HepG2 (cell line): ENCODE results near the gene HYAL2. TPM values are rescaled to one million over a fixed set of nuclear protein-coding genes. Genes with fewer than 3 reads are reported as not detected.
A peak's percentile ranks its signal among the peaks of the same experiment; 100 is the strongest.

Experiments
- CHD2 ChIP-seq: IDR thresholded peaks from 2 replicates; pipeline ENCODE4 v1.6.1; 2011; ENCODE audit warnings: low read depth, low read length, improper control_type of control experiment
- HNF4G ChIP-seq, 2 experiments: sonication (generic) in 1 of 2; formaldehyde crosslinking in 1 of 2; IDR thresholded peaks; 2 replicates each; pipeline versions ENCODE4 v1.4.0 to v1.6.1; 2011 to 2020; ENCODE audit warnings: borderline replicate concordance in 2 of 2, low read depth in 2 of 2, mild to moderate bottlenecking in 2 of 2, low read length in 1 of 2, missing genetic modification reagents in 1 of 2, moderate library complexity in 1 of 2
- KDM1A ChIP-seq: IDR thresholded peaks from 2 replicates; pipeline ENCODE4 v1.6.1; 2016; ENCODE audit warnings: missing compliant biosample characterization
- KLF12 ChIP-seq: sonication (generic); formaldehyde crosslinking; IDR thresholded peaks from 2 replicates; pipeline ENCODE4 v1.4.0; 2020; ENCODE audit warnings: missing genetic modification reagents, borderline replicate concordance
- MXI1 ChIP-seq: IDR thresholded peaks from 3 replicates; pipeline ENCODE4 v1.6.1; 2012; ENCODE audit warnings: low read depth, low read length, inconsistent platforms, borderline replicate concordance
- NFATC3 ChIP-seq: sonication (generic); formaldehyde crosslinking; IDR thresholded peaks from 2 replicates; pipeline ENCODE4 v1.5.1; 2020; ENCODE audit warnings: mild to moderate bottlenecking, missing genetic modification reagents
- RBFOX2 ChIP-seq: fragments of 200-400 bp; formaldehyde crosslinking; IDR thresholded peaks from 2 replicates; pipeline ENCODE4 v1.6.1; 2017; ENCODE audit warnings: low read depth, mild to moderate bottlenecking, low read length
- RFXAP ChIP-seq: sonication (generic); formaldehyde crosslinking; IDR thresholded peaks from 2 replicates; pipeline ENCODE4 v1.4.0; 2020; ENCODE audit warnings: missing genetic modification reagents, borderline replicate concordance
- TBX2 ChIP-seq: sonication (generic); formaldehyde crosslinking; IDR thresholded peaks from 2 replicates; pipeline ENCODE4 v1.5.0; 2020; ENCODE audit warnings: missing genetic modification reagents, mild to moderate bottlenecking, borderline replicate concordance
- ZFP90 ChIP-seq: sonication (generic); formaldehyde crosslinking; IDR thresholded peaks from 2 replicates; pipeline ENCODE4 v1.8.0; 2022; ENCODE audit warnings: missing genetic modification reagents, mild to moderate bottlenecking, inconsistent platforms, borderline replicate concordance
- ZMYM4 ChIP-seq: sonication (generic); formaldehyde crosslinking; IDR thresholded peaks from 2 replicates; pipeline ENCODE4 v1.8.1; 2023; ENCODE audit warnings: mild to moderate bottlenecking, missing genetic modification reagents
- ZNF124 ChIP-seq: sonication (generic); formaldehyde crosslinking; IDR thresholded peaks from 2 replicates; pipeline ENCODE4 v1.4.0; 2020; ENCODE audit warnings: missing genetic modification reagents
- ZNF7 ChIP-seq: IDR thresholded peaks from 2 replicates; pipeline ENCODE4 v1.6.1; 2016; ENCODE audit warnings: missing biosample characterization, missing genetic modification reagents
- ZNF788 ChIP-seq: sonication (generic); formaldehyde crosslinking; IDR thresholded peaks from 2 replicates; pipeline ENCODE4 v1.5.0; 2020; ENCODE audit warnings: mild to moderate bottlenecking, missing genetic modification reagents, borderline replicate concordance
- ZNF883 ChIP-seq: sonication (generic); formaldehyde crosslinking; IDR thresholded peaks from 2 replicates; pipeline ENCODE4 v1.5.1; 2020; ENCODE audit warnings: mild to moderate bottlenecking, missing genetic modification reagents; ENCODE audit errors: not compliant biosample characterization
- polyA plus RNA-seq, 8 experiments: library from polyadenylated mRNA; depleted of rRNA in 3 of 8; stranded (reverse) in 7 of 8; unstranded in 1 of 8; fragments of >200 nt; fragmentation: Illumina TruSeq in 4 of 8; extraction: Trizol in 4 of 8; gene quantifications; 2 replicates each; pipeline versions ENCODE4 v1.2.1 to v1.2.3, GENCODE V29; 2011 to 2016; ENCODE audit warnings: low read depth in 4 of 8, missing spikeins in 1 of 8, mixed read lengths in 1 of 8; ENCODE audit not compliant: insufficient read depth in 1 of 8
- total RNA-seq, 5 experiments: library from RNA; depleted of rRNA; stranded (reverse); fragments of >200 nt; fragmentation: Illumina TruSeq; extraction: Trizol; gene quantifications; 2 replicates each; pipeline ENCODE4 v1.2.3, GENCODE V29; 2016; ENCODE audit warnings: low read depth in 1 of 5
- TF ChIP-seq, protein P1 (sequence below): sonication (generic); formaldehyde crosslinking; IDR thresholded peaks from 2 replicates; pipeline ENCODE4; 2020; ENCODE audit warnings: missing genetic modification reagents, mild to moderate bottlenecking, borderline replicate concordance
- TF ChIP-seq, protein P2 (sequence below): sonication (generic); formaldehyde crosslinking; IDR thresholded peaks from 2 replicates; pipeline ENCODE4 v1.4.0; 2020; ENCODE audit warnings: mild to moderate bottlenecking, missing genetic modification reagents
- TF ChIP-seq, protein P3 (sequence below): sonication (generic); formaldehyde crosslinking; IDR thresholded peaks from 2 replicates; pipeline ENCODE4 v1.9.0; 2021; ENCODE audit warnings: missing genetic modification reagents, borderline replicate concordance
- TF ChIP-seq, protein P4 (sequence below): sonication (generic); formaldehyde crosslinking; IDR thresholded peaks from 2 replicates; pipeline ENCODE4 v1.4.0; 2020; ENCODE audit warnings: missing genetic modification reagents; ENCODE audit errors: not compliant biosample characterization
- TF ChIP-seq, protein P5 (sequence below): sonication (generic); formaldehyde crosslinking; IDR thresholded peaks from 2 replicates; pipeline ENCODE4 v1.5.1; 2020; ENCODE audit warnings: missing genetic modification reagents, mild to moderate bottlenecking, borderline replicate concordance

HYAL2 gene
- total and polyA plus RNA-seq, 2 of the 13 experiments (the other 11 are each of a cell fraction or from before 2014, with no cell fraction given): 76.2 to 102 TPM

GRCh38 chr3:50321336-50322114, 1.0 kb downstream of the HYAL2 start (continued):
- TF ChIP-seq, protein P1, sequence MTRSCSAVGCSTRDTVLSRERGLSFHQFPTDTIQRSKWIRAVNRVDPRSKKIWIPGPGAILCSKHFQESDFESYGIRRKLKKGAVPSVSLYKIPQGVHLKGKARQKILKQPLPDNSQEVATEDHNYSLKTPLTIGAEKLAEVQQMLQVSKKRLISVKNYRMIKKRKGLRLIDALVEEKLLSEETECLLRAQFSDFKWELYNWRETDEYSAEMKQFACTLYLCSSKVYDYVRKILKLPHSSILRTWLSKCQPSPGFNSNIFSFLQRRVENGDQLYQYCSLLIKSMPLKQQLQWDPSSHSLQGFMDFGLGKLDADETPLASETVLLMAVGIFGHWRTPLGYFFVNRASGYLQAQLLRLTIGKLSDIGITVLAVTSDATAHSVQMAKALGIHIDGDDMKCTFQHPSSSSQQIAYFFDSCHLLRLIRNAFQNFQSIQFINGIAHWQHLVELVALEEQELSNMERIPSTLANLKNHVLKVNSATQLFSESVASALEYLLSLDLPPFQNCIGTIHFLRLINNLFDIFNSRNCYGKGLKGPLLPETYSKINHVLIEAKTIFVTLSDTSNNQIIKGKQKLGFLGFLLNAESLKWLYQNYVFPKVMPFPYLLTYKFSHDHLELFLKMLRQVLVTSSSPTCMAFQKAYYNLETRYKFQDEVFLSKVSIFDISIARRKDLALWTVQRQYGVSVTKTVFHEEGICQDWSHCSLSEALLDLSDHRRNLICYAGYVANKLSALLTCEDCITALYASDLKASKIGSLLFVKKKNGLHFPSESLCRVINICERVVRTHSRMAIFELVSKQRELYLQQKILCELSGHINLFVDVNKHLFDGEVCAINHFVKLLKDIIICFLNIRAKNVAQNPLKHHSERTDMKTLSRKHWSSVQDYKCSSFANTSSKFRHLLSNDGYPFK (CRISPR knock-in tag): peak; percentile 46; the same call in 1 of the 2 replicates
- TF ChIP-seq KLF12 (CRISPR knock-in tag): no peak
- no peak for TF ChIP-seq KDM1A (CRISPR knock-in tag)
- no peak for TF ChIP-seq ZNF883
- TF ChIP-seq, protein P2, sequence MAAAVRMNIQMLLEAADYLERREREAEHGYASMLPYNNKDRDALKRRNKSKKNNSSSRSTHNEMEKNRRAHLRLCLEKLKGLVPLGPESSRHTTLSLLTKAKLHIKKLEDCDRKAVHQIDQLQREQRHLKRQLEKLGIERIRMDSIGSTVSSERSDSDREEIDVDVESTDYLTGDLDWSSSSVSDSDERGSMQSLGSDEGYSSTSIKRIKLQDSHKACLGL (CRISPR knock-in tag): 0 out of 2 replicates have a peak, but pooled peaks have one; percentile 8
- no peak for TF ChIP-seq ZMYM4
- TF ChIP-seq ZNF124 (CRISPR knock-in tag): 0 out of 2 replicates have a peak, but pooled peaks have one; percentile 26
- TF ChIP-seq NFATC3 (CRISPR knock-in tag): no peak
- peak; percentile 24; the same call in 1 of the 2 replicates for TF ChIP-seq TBX2 (CRISPR knock-in tag)
- peak; percentile 30; the same call in 1 of the 3 replicates for TF ChIP-seq MXI1
- TF ChIP-seq RFXAP (CRISPR knock-in tag): peak; percentile 76; the same call in 1 of the 2 replicates
- peak; percentile 94 for TF ChIP-seq HNF4G (IDR thresholded peaks at IDR 0.05; ENCODE audit: borderline replicate concordance, low read depth, low read length)
- peak; percentile 86; the same call in 1 of the 2 replicates for TF ChIP-seq HNF4G (CRISPR knock-in tag; IDR thresholded peaks at IDR 0.05; ENCODE audit: borderline replicate concordance, low read depth)
- TF ChIP-seq, protein P3, sequence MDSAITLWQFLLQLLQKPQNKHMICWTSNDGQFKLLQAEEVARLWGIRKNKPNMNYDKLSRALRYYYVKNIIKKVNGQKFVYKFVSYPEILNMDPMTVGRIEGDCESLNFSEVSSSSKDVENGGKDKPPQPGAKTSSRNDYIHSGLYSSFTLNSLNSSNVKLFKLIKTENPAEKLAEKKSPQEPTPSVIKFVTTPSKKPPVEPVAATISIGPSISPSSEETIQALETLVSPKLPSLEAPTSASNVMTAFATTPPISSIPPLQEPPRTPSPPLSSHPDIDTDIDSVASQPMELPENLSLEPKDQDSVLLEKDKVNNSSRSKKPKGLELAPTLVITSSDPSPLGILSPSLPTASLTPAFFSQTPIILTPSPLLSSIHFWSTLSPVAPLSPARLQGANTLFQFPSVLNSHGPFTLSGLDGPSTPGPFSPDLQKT (CRISPR knock-in tag): no peak
- TF ChIP-seq ZNF788 (CRISPR knock-in tag): peak; percentile 41; the same call in 1 of the 2 replicates
- TF ChIP-seq, protein P4, sequence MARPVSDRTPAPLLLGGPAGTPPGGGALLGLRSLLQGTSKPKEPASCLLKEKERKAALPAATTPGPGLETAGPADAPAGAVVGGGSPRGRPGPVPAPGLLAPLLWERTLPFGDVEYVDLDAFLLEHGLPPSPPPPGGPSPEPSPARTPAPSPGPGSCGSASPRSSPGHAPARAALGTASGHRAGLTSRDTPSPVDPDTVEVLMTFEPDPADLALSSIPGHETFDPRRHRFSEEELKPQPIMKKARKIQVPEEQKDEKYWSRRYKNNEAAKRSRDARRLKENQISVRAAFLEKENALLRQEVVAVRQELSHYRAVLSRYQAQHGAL: no peak
- TF ChIP-seq CHD2: no peak
- no peak for TF ChIP-seq ZFP90 (CRISPR knock-in tag)
- peak; percentile 92 for TF ChIP-seq RBFOX2
- TF ChIP-seq ZNF7 (CRISPR knock-in tag): 0 out of 2 replicates have a peak, but pooled peaks have one; percentile 34
- TF ChIP-seq, protein P5, sequence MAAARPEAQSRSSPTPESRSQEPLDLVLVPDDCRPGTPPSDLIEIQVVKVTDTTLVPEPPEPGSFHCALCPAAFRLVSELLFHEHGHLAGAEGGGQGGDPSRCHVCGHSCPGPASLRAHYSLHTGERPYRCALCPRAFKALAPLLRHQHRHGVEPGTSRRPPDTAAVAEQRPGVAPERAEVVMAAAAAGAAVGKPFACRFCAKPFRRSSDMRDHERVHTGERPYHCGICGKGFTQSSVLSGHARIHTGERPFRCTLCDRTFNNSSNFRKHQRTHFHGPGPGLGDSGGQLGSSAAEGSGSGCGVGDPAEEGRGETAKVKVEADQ (CRISPR knock-in tag): peak; percentile 77; the same call in 1 of the 2 replicates
